Mucosa of rectum (tissue), 2 donors: ENCODE data around the gene VAMP5.

ENCODE experiments used
- H3K27ac ChIP-seq, 2 donors: one replicate each; pipeline ENCODE4 v1.7.0; 2013; ENCODE audit warnings: inconsistent platforms in 2 of 2, low read depth in 2 of 2, low read length in 2 of 2
- H3K27me3 ChIP-seq, 2 donors: one replicate each; pipeline ENCODE4 v1.7.0; 2013; ENCODE audit warnings: low read length in 2 of 2; ENCODE audit not compliant: control insufficient read depth in 2 of 2, insufficient read depth in 2 of 2
- H3K36me3 ChIP-seq, 2 donors: one replicate each; pipeline ENCODE4 v1.7.0; 2013; ENCODE audit warnings: low read length in 2 of 2; ENCODE audit not compliant: control insufficient read depth in 2 of 2, insufficient read depth in 2 of 2
- H3K4me1 ChIP-seq, 2 donors: one replicate each; pipeline ENCODE4 v1.7.0; 2013; ENCODE audit warnings: low read length in 2 of 2, mild to moderate bottlenecking in 1 of 2; ENCODE audit not compliant: control insufficient read depth in 2 of 2, insufficient read depth in 2 of 2
- H3K4me3 ChIP-seq, 2 donors: one replicate each; pipeline ENCODE4 v1.7.0; 2013; ENCODE audit warnings: low read length in 2 of 2
- H3K9ac ChIP-seq, 2 donors: one replicate each; pipeline ENCODE4 v1.7.0; 2013; ENCODE audit warnings: low read length in 2 of 2, low read depth in 1 of 2, mild to moderate bottlenecking in 1 of 2
- H3K9me3 ChIP-seq, 2 donors: one replicate each; pipeline ENCODE4 v1.7.0; 2013; ENCODE audit warnings: low read length in 2 of 2; ENCODE audit not compliant: control insufficient read depth in 2 of 2
- donor health status: healthy.
- donor health status: Normal muscosa, but diverticular disease.

VAMP5 gene

GRCh38 chr2:85582492-85582891 is 1.7 kb upstream of the VAMP5 start:
- Histone ChIP-seq H3K4me1 (peaks cover 36 to 37% of the 10 kb centered on the region in 2 donors), H3K9me3 (no peaks in the 10 kb centered on the region), H3K27ac (no peak overlapping the region), H3K9ac (no peak overlapping the region), H3K4me3 (no peak overlapping the region), H3K36me3 (peaks cover 19 to 21% of the 10 kb centered on the region in 2 donors), H3K27me3 (no peaks in the 10 kb centered on the region)

GRCh38 chr2:85583667-85584353 is 421 bp upstream of the VAMP5 start:
- peaks cover 19 to 21% of the 10 kb centered on the region in 2 donors for H3K36me3 ChIP-seq
- H3K9ac ChIP-seq, result peak overlapping the region; percentile 35 to 55
- peak overlapping the region; percentile 67 for H3K4me3 ChIP-seq
- H3K9me3 ChIP-seq, result no peaks in the 10 kb centered on the region
- no peaks in the 10 kb centered on the region for H3K27me3 ChIP-seq
- H3K4me1 ChIP-seq, result peaks cover 30 to 31% of the 10 kb centered on the region in 2 donors
- peak overlapping the region; percentile 79 to 84 for H3K27ac ChIP-seq

- H3K9me3 ChIP-seq, result no peaks in the 10 kb centered on the region
- H3K4me1 ChIP-seq, result peaks cover 25% of the 10 kb centered on the region in 2 donors
- H3K27ac ChIP-seq, result peak overlapping the region; percentile 79 to 84
- peaks cover 17% of the 10 kb centered on the region in 2 donors for H3K36me3 ChIP-seq
- peak overlapping the region; percentile 58 to 67 for H3K4me3 ChIP-seq
- H3K27me3 ChIP-seq, result no peaks in the 10 kb centered on the region
- H3K9ac ChIP-seq, result peak overlapping the region; percentile 42 to 55
These were observed 888 bp downstream of the VAMP5 start for GRCh38 chr2:85584857-85585780.

- H3K9ac ChIP-seq, result no peak overlapping the region
- H3K9me3 ChIP-seq, result no peaks in the 10 kb centered on the region
- peaks cover 14 to 15% of the 10 kb centered on the region in 2 donors for H3K36me3 ChIP-seq
- no peaks in the 10 kb centered on the region for H3K27me3 ChIP-seq
- H3K4me1 ChIP-seq, result peaks cover 23 to 29% of the 10 kb centered on the region in 2 donors
- H3K4me3 ChIP-seq, result peak overlapping the region in 1 of 2 donors; percentile 46
- H3K27ac ChIP-seq, result peak overlapping the region; percentile 79 to 84
These were observed 1.5 kb downstream of the VAMP5 start for GRCh38 chr2:85585781-85586105.

DNA sequence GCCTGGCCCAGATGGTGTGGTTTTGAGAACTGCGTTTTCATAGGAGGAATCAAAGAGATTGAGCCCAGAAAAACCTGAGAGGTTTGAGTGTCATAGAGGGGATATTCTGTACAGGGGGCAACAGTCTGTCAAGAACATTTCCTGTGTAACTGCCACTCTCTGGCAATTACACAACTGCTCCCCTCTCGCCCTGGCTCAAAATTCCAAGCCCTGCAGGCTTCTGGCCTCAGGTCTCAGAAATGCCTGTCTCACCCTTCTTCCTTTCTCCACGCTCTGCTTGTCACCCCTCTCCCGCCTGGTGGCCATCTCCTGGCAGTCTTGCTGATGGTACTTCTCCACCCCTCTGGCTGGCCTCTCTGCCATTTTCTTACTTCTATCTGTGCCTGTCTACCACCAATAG is 4.0 kb downstream of the VAMP5 start:
- H3K36me3 ChIP-seq, result peaks cover 2 to 3% of the 10 kb centered on the region in 2 donors
- H3K9ac ChIP-seq, result no peak overlapping the region
- H3K4me3 ChIP-seq, result no peak overlapping the region
- H3K27ac ChIP-seq, result peak overlapping the region in 1 of 2 donors; percentile 9
- H3K9me3 ChIP-seq, result no peaks in the 10 kb centered on the region
- peaks cover 26 to 40% of the 10 kb centered on the region in 2 donors for H3K4me1 ChIP-seq
- no peaks in the 10 kb centered on the region for H3K27me3 ChIP-seq

DNA sequence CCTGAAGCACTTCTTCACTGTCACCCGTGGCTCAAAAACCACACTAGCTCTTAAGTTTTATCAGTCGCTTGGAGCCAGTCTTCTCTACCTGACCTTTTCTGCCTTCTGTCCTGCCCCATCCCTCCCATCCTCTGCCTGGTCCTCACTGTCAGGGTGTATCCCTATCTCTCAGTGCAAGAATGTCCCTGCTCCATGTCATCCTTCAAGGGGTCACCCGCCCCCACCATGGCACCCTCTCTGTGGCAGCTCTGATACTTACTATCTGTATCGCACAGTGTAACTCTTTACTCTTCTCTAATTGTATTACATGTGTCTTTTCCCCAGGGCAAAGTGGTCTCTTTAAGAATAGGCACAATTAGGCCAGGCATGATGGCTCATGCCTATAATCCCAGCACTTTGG is 4.4 kb downstream of the VAMP5 start:
- no peaks in the 10 kb centered on the region for H3K9me3 ChIP-seq
- H3K9ac ChIP-seq, result no peak overlapping the region
- H3K36me3 ChIP-seq, result peaks cover under 1 to 1% of the 10 kb centered on the region in 2 donors
- peaks cover 25 to 37% of the 10 kb centered on the region in 2 donors for H3K4me1 ChIP-seq
- no peak overlapping the region for H3K4me3 ChIP-seq
- H3K27me3 ChIP-seq, result no peaks in the 10 kb centered on the region
- H3K27ac ChIP-seq, result peak overlapping the region in 1 of 2 donors; percentile 9

GRCh38 chr2:85589181-85589580 is 5.0 kb downstream of the VAMP5 start:
- H3K4me3 ChIP-seq, result no peak overlapping the region
- H3K36me3 ChIP-seq, result no peaks in the 10 kb centered on the region
- no peak overlapping the region for H3K9ac ChIP-seq
- no peaks in the 10 kb centered on the region for H3K27me3 ChIP-seq
- H3K27ac ChIP-seq, result no peak overlapping the region
- peaks cover 20 to 33% of the 10 kb centered on the region in 2 donors for H3K4me1 ChIP-seq
- no peaks in the 10 kb centered on the region for H3K9me3 ChIP-seq

- H3K9ac ChIP-seq, result no peak overlapping the region
- no peaks in the 10 kb centered on the region for H3K36me3 ChIP-seq
- peak overlapping the region; percentile 50 to 64 for H3K27ac ChIP-seq
- no peak overlapping the region for H3K4me3 ChIP-seq
- H3K27me3 ChIP-seq, result no peaks in the 10 kb centered on the region
- no peaks in the 10 kb centered on the region for H3K9me3 ChIP-seq
- H3K4me1 ChIP-seq, result peaks cover 19 to 34% of the 10 kb centered on the region in 2 donors
These were observed 6.0 kb downstream of the VAMP5 start for GRCh38 chr2:85589982-85590791.

GRCh38 chr2:85590950-85591349 is 6.7 kb downstream of the VAMP5 start:
- H3K4me1 ChIP-seq, result peaks cover 11 to 27% of the 10 kb centered on the region in 2 donors
- no peaks in the 10 kb centered on the region for H3K36me3 ChIP-seq
- H3K9ac ChIP-seq, result no peak overlapping the region
- H3K27ac ChIP-seq, result peak overlapping the region; percentile 36 to 64
- H3K4me3 ChIP-seq, result no peak overlapping the region
- no peaks in the 10 kb centered on the region for H3K9me3 ChIP-seq
- H3K27me3 ChIP-seq, result no peaks in the 10 kb centered on the region
